H1 (cell line): ENCODE measurements around the gene IRF8. TPM values are rescaled to one million over a fixed set of nuclear protein-coding genes. Genes with fewer than 3 reads are reported as not detected.

Experiments
- CTCF ChIA-PET: fragments of 300-600 bp; sonication (Branson Sonifier 250); formaldehyde crosslinking; loops from one replicate; lab custom pipeline; 2021; ENCODE audit not compliant: partially characterized antibody; lab: Charles Lee
- POLR2A ChIA-PET: fragments of 300-600 bp; sonication (Branson Sonifier 250); formaldehyde crosslinking; loops from one replicate; lab custom pipeline; 2021; ENCODE audit warnings: inconsistent platforms; ENCODE audit not compliant: partially characterized antibody; lab: Charles Lee
- DNase-seq, 2 experiments: peaks; one replicate each; pipeline versions ENCODE4 v3.0.0 to v3.0.0-alpha.2; 2010 to 2022; ENCODE audit warnings: low spot score in 2 of 2, low read depth in 1 of 2, mixed read lengths in 1 of 2
- FAIRE-seq: peaks from 2 replicates; lab custom pipeline; 2011; peaks lifted over from hg19 to GRCh38; lab: Jason Lieb, UNC
- H2AFZ ChIP-seq: 2 replicates; pipeline ENCODE4 v1.8.1; 2012; ENCODE audit warnings: low read length, inconsistent platforms
- H2AK5ac ChIP-seq: 2 replicates; pipeline ENCODE4 v1.6.1; 2013; ENCODE audit warnings: low read depth, low read length
- H2BK120ac ChIP-seq: replicated peaks from 2 replicates; pipeline ENCODE3; 2013; ENCODE audit warnings: low read depth, low read length, inconsistent platforms
- H2BK12ac ChIP-seq: 2 replicates; pipeline ENCODE4 v1.6.1; 2013; ENCODE audit warnings: low read depth, low read length
- H2BK15ac ChIP-seq: 2 replicates; pipeline ENCODE4 v1.6.1; 2013; ENCODE audit warnings: low read length
- H2BK20ac ChIP-seq: 2 replicates; pipeline ENCODE4 v1.6.1; 2013; ENCODE audit warnings: low read length
- H2BK5ac ChIP-seq: 2 replicates; pipeline ENCODE4 v1.6.1; 2013; ENCODE audit warnings: low read depth, low read length
- H3K14ac ChIP-seq: 2 replicates; pipeline ENCODE4 v1.6.1; 2013; ENCODE audit warnings: inconsistent platforms; ENCODE audit not compliant: insufficient read length
- H3K18ac ChIP-seq: 2 replicates; pipeline ENCODE4 v1.6.1; 2013; ENCODE audit warnings: low read length; ENCODE audit errors: extremely low read depth
- H3K23ac ChIP-seq: 2 replicates; pipeline ENCODE4 v1.6.1; 2013; ENCODE audit warnings: inconsistent platforms; ENCODE audit not compliant: insufficient read length
- H3K23me2 ChIP-seq: 2 replicates; pipeline ENCODE4 v1.6.1; 2013; ENCODE audit warnings: low read depth, low read length
- H3K27ac ChIP-seq: 2 replicates; pipeline ENCODE4 v1.6.1; 2011; ENCODE audit warnings: low read depth, low read length, inconsistent platforms
- H3K27me3 ChIP-seq, 4 experiments: replicated peaks in 1 of 4; 1 replicate in 1 of 4; 2 replicates in 3 of 4; pipeline versions ENCODE4 v1.6.1 to v1.8.1; 2011 to 2013; ENCODE audit warnings: low read length in 3 of 4, mild to moderate bottlenecking in 3 of 4, inconsistent platforms in 2 of 4, mixed read lengths in 2 of 4, moderate library complexity in 1 of 4; ENCODE audit not compliant: control insufficient read depth in 3 of 4, insufficient read depth in 3 of 4; ENCODE audit errors: extremely low read depth in 1 of 4
- H3K36me3 ChIP-seq, 4 experiments: 2 replicates each; pipeline versions ENCODE4 v1.6.1 to v1.8.1; 2011 to 2013; ENCODE audit warnings: mild to moderate bottlenecking in 4 of 4, low read length in 3 of 4, moderate library complexity in 2 of 4, control low read depth in 1 of 4, inconsistent platforms in 1 of 4; ENCODE audit not compliant: insufficient read depth in 4 of 4, control insufficient read depth in 2 of 4
- H3K4ac ChIP-seq: replicated peaks from 2 replicates; pipeline ENCODE3; 2013; ENCODE audit warnings: low read length, low read depth, mixed read lengths, inconsistent platforms; ENCODE audit not compliant: insufficient read length
- H3K4me1 ChIP-seq, 4 experiments: replicated peaks in 1 of 4; 1 replicate in 1 of 4; 2 replicates in 3 of 4; pipeline versions ENCODE4 v1.6.1 to v1.8.1; 2011 to 2013; ENCODE audit warnings: low read length in 3 of 4, inconsistent platforms in 2 of 4, mixed read lengths in 1 of 4; ENCODE audit not compliant: insufficient read depth in 4 of 4, control insufficient read depth in 3 of 4
- H3K4me2 ChIP-seq, 2 experiments: 2 replicates each; pipeline versions ENCODE4 v1.6.1 to v1.8.1; 2011 to 2013; ENCODE audit warnings: low read depth in 2 of 2, low read length in 2 of 2, control low read depth in 1 of 2, inconsistent platforms in 1 of 2, mild to moderate bottlenecking in 1 of 2; ENCODE audit not compliant: insufficient read depth in 1 of 2
- H3K4me3 ChIP-seq, 4 experiments: fragments of 200-600, 300-600 bp in 1 of 4; sonication (generic), shearing (Covaris generic), sonication (Bioruptor Twin) in 1 of 4; 2 replicates each; pipeline versions ENCODE4 v1.5.1 to v1.8.1; 2011 to 2016; ENCODE audit warnings: low read length in 4 of 4, low read depth in 3 of 4, control low read depth in 2 of 4, inconsistent platforms in 2 of 4, mild to moderate bottlenecking in 2 of 4, mixed read lengths in 1 of 4, moderate library complexity in 1 of 4; ENCODE audit not compliant: insufficient read depth in 2 of 4; ENCODE audit errors: extremely low read depth in 1 of 4
- H3K56ac ChIP-seq: replicated peaks from 2 replicates; pipeline ENCODE3; 2013; ENCODE audit warnings: low read depth, mild to moderate bottlenecking, mixed read lengths, low read length, inconsistent platforms; ENCODE audit not compliant: insufficient read length
- H3K79me1 ChIP-seq: 2 replicates; pipeline ENCODE4 v1.6.1; 2013; ENCODE audit warnings: low read depth, low read length, control low read depth
- H3K79me2 ChIP-seq, 2 experiments: 2 replicates each; pipeline versions ENCODE4 v1.6.1 to v1.8.1; 2012 to 2013; ENCODE audit warnings: low read length in 2 of 2, mild to moderate bottlenecking in 2 of 2, inconsistent platforms in 1 of 2; ENCODE audit not compliant: insufficient read depth in 2 of 2, control insufficient read depth in 1 of 2
- H3K9ac ChIP-seq, 4 experiments: replicated peaks in 1 of 4; 1 replicate in 1 of 4; 2 replicates in 3 of 4; pipeline versions ENCODE4 v1.6.1 to v1.8.1; 2011 to 2013; ENCODE audit warnings: low read depth in 3 of 4, low read length in 3 of 4, control low read depth in 2 of 4, mild to moderate bottlenecking in 2 of 4, moderate library complexity in 2 of 4, inconsistent platforms in 1 of 4; ENCODE audit errors: extremely low read depth in 1 of 4
- H3K9me3 ChIP-seq, 2 experiments: 2 replicates each; pipeline versions ENCODE4 v1.6.1 to v1.8.1; 2012 to 2013; ENCODE audit warnings: mild to moderate bottlenecking in 2 of 2, moderate library complexity in 2 of 2, control low read depth in 1 of 2, inconsistent platforms in 1 of 2, low read depth in 1 of 2, low read length in 1 of 2, mixed read lengths in 1 of 2; ENCODE audit not compliant: insufficient read depth in 2 of 2
- H4K20me1 ChIP-seq, 2 experiments: replicated peaks in 1 of 2; 2 replicates each; pipeline versions ENCODE3 to v1.8.1; 2011 to 2013; ENCODE audit warnings: inconsistent platforms in 2 of 2, low read length in 2 of 2, mild to moderate bottlenecking in 1 of 2; ENCODE audit not compliant: insufficient read depth in 2 of 2, control insufficient read depth in 1 of 2
- H4K5ac ChIP-seq: 2 replicates; pipeline ENCODE4 v1.6.1; 2013; ENCODE audit warnings: low read length, low read depth, mixed read lengths, inconsistent platforms; ENCODE audit not compliant: insufficient read length
- H4K8ac ChIP-seq: 2 replicates; pipeline ENCODE4 v1.8.0; 2013; ENCODE audit warnings: mild to moderate bottlenecking, moderate library complexity, low read length, inconsistent platforms; ENCODE audit not compliant: insufficient read depth; ENCODE audit errors: extremely low read depth
- H4K91ac ChIP-seq: replicated peaks from 2 replicates; pipeline ENCODE3; 2013; ENCODE audit warnings: low read length, mixed read lengths, inconsistent platforms; ENCODE audit not compliant: insufficient read length
- CEBPB ChIP-seq: IDR thresholded peaks from 2 replicates; pipeline ENCODE4 v1.6.1; 2012; ENCODE audit warnings: low read depth, low read length
- SIX5 ChIP-seq: IDR thresholded peaks from 2 replicates; pipeline ENCODE4 v1.6.1; 2011; ENCODE audit warnings: mild to moderate bottlenecking, low read depth, low read length
- WGBS, 2 experiments: shearing (Covaris generic) in 1 of 2; methylation state at CpG; one replicate each; pipeline versions ENCODE4 v1.1.6 to v1.1.7; 2013 to 2015; ENCODE audit warnings: low lambda C conversion rate in 2 of 2, mixed read lengths in 2 of 2, inconsistent platforms in 1 of 2, low coverage in 1 of 2, missing lambda C conversion rate in 1 of 2; ENCODE audit not compliant: insufficient replicate concordance in 2 of 2, insufficient coverage in 1 of 2, insufficient read length in 1 of 2; ENCODE audit errors: extremely low coverage in 1 of 2, missing lambda C conversion rate in 1 of 2; 5-methylcytosine and 5-hydroxymethylcytosine counted together
- polyA plus RNA-seq, 7 experiments: library from polyadenylated mRNA; depleted of rRNA in 3 of 7; stranded (reverse) in 5 of 7; unstranded in 2 of 7; fragments of >200 nt in 5 of 7; fragments of 200-250 nt in 2 of 7; gene quantifications; 1 replicate in 5 of 7; 2 replicates in 1 of 7; 4 replicates in 1 of 7; pipeline versions ENCODE4 v1.2.1 to v1.2.3, GENCODE V29; 2011 to 2013; ENCODE audit warnings: missing spikeins in 2 of 7, mixed read lengths in 2 of 7
- total RNA-seq: library from RNA; stranded (reverse); fragmentation: NEBNext Ultra II Directional; extraction: Animal tissue kit (Norgen Biotek cat#: 25700); gene quantifications from 2 replicates; pipeline ENCODE4 v1.2.1, GENCODE V29; 2021

The IRF8 gene
- total and polyA plus RNA-seq, 2 of the 8 experiments (the other 6 are each of a cell fraction or from before 2014, with no cell fraction given): 0.35 to 2.0 TPM

GRCh38 chr16:85917959-85918358 is 19.0 kb downstream of the IRF8 start:
- 93% methylated on average over 6 of the region's 6 CpGs; no CpG with 5 or more reads in 1 of the 2 experiments for WGBS, 2 experiments
- FAIRE-seq: no peak

More at GRCh38 chr16:85917959-85918358, 19.0 kb downstream of the IRF8 start:
- Histone ChIP-seq H2BK5ac (no peak overlapping the region), H3K36me3 (no peaks in the 10 kb centered on the region), H3K56ac (no peak overlapping the region), H3K9me3 (no peaks in the 10 kb centered on the region), H3K4me2 (no peak overlapping the region), H2BK20ac (no peak overlapping the region), H3K4ac (no peak overlapping the region), H3K27ac (no peak overlapping the region), H3K27me3 (peaks cover 0 to 2% (median 0%) of the 10 kb centered on the region in 4 experiments; a peak in 1 of 7 replicates), H3K79me1 (no peaks in the 10 kb centered on the region), H2BK12ac (no peak overlapping the region), H2AK5ac (no peak overlapping the region), H4K8ac (no peak overlapping the region), H2BK120ac (no peak overlapping the region), H3K9ac (no peak overlapping the region), H3K23ac (no peak overlapping the region), H3K79me2 (no peaks in the 10 kb centered on the region), H2BK15ac (no peak overlapping the region), H3K14ac (no peak overlapping the region), H2AFZ (no peak overlapping the region), H3K4me1 (peaks cover 0 to 5% (median 1%) of the 10 kb centered on the region in 4 experiments; a peak in 3 of 7 replicates), H3K4me3 (no peak overlapping the region), H3K18ac (no peak overlapping the region), H4K20me1 (peaks cover 0 to 3% of the 10 kb centered on the region in 2 experiments), H4K5ac (no peak overlapping the region), H3K23me2 (no peaks in the 10 kb centered on the region), H4K91ac (no peak overlapping the region)
- no peak for DNase-seq
- POLR2A ChIA-PET: interaction anchor here (0.5 kb wide), 1 partner anchor 1367 kb away, joined by 5 read pairs; no protein-coding TSS in a partner anchor
- TF ChIP-seq SIX5 (no peak), CEBPB (no peak)
- CTCF ChIA-PET: interaction anchor here (1.1 to 10.2 kb wide), 4 partner anchors 11 to 98 kb away, joined by 3 to 52 read pairs (median 10); no protein-coding TSS in a partner anchor
